ENCODE data around the gene AP2M1. TPM values are rescaled to one million over a fixed set of nuclear protein-coding genes. Genes with fewer than 3 reads are reported as not detected.
A peak's percentile ranks its signal among the peaks of the same experiment; 100 is the strongest.

AP2M1 gene
- total RNA-seq, 2 donors from 2014 or later = 278 to 314 TPM

- ATAC-seq (no peak), DNase-seq (no peak)
- intact Hi-C loops (cut with DNase I) = no loop called here
These were observed 21.9 kb downstream of the AP2M1 start for GRCh38 chr3:184196536-184196935.

GRCh38 chr3:184198509-184198908 is 23.9 kb downstream of the AP2M1 start:
- ATAC-seq (no peak), DNase-seq (no peak)
- intact Hi-C loops (cut with DNase I) = no loop called here

GRCh38 chr3:184200825-184201224 is 26.2 kb downstream of the AP2M1 start:
- DNase-seq (no peak), ATAC-seq (no peak)

GRCh38 chr3:184203526-184203925 is 28.9 kb downstream of the AP2M1 start:
- ATAC-seq = no peak

More at GRCh38 chr3:184200825-184201224, 26.2 kb downstream of the AP2M1 start:
- intact Hi-C loops (cut with DNase I) = no loop called here

GRCh38 chr3:184209146-184209923 is 34.7 kb downstream of the AP2M1 start:
- intact Hi-C loops (cut with DNase I) = no loop called here
- DNase-seq (no peak), ATAC-seq (no peak)

More at GRCh38 chr3:184203526-184203925, 28.9 kb downstream of the AP2M1 start:
- intact Hi-C loops (cut with DNase I) = no loop called here
- DNase-seq = no peak

- ATAC-seq (no peak), DNase-seq (no peak)
- intact Hi-C loops (cut with DNase I) = no loop called here
These were observed 36.6 kb downstream of the AP2M1 start for GRCh38 chr3:184211297-184211696.

- intact Hi-C loops (cut with DNase I) = no loop called here
- DNase-seq (no peak), ATAC-seq (no peak)
These were observed 37.1 kb downstream of the AP2M1 start for GRCh38 chr3:184211718-184212117.

GRCh38 chr3:184218814-184219213 is 44.2 kb downstream of the AP2M1 start:
- intact Hi-C loops (cut with DNase I) = no loop called here
- ATAC-seq (no peak), DNase-seq (no peak)

GRCh38 chr3:184222521-184222920 is 47.9 kb downstream of the AP2M1 start:
- ATAC-seq = no peak
- intact Hi-C loops (cut with DNase I) = no loop called here
- no peak for DNase-seq

- intact Hi-C loops (cut with DNase I) = no loop called here
- no peak for ATAC-seq
- DNase-seq = no peak
These were observed 49.3 kb downstream of the AP2M1 start for GRCh38 chr3:184223946-184224345.

GRCh38 chr3:184227481-184227935 is 52.9 kb downstream of the AP2M1 start:
- intact Hi-C loops (cut with DNase I) = no loop called here

GRCh38 chr3:184228376-184229137 is 53.9 kb downstream of the AP2M1 start:
- intact Hi-C loops (cut with DNase I) = no loop called here
- ATAC-seq (no peak), DNase-seq (no peak)

More at GRCh38 chr3:184227481-184227935, 52.9 kb downstream of the AP2M1 start:
- ATAC-seq (no peak), DNase-seq (no peak)

GRCh38 chr3:184229394-184230080 is 54.9 kb downstream of the AP2M1 start, which contains the start of gene VWA5B2:
TSS of gene VWA5B2 (plus strand) at chr3:184229585. CDS start at chr3:184230529, 944 bp downstream.
- intact Hi-C loops (cut with DNase I) = no loop called here
- ATAC-seq = peak; percentile 91 to 97
- DNase-seq = peak; percentile 72

GRCh38 chr3:184230081-184230602 is 55.5 kb downstream of the AP2M1 start:
- DNase-seq = no peak
- intact Hi-C loops (cut with DNase I) = no loop called here
- ATAC-seq = peak in 1 of 2 donors; percentile 25

- intact Hi-C loops (cut with DNase I) = no loop called here
- no peak for DNase-seq
- peak in 1 of 2 donors; percentile 3 for ATAC-seq
These were observed 56.2 kb downstream of the AP2M1 start for GRCh38 chr3:184230603-184231528.

GRCh38 chr3:184231671-184232070 is 57.0 kb downstream of the AP2M1 start:
- ATAC-seq = no peak
- no peak for DNase-seq
- intact Hi-C loops (cut with DNase I) = no loop called here

- DNase-seq (no peak), ATAC-seq (no peak)
- intact Hi-C loops (cut with DNase I) = no loop called here
These were observed 58.6 kb downstream of the AP2M1 start for GRCh38 chr3:184233127-184233843.
